H1 (cell line): ENCODE results near the gene SLC24A4. TPM values are rescaled to one million over a fixed set of nuclear protein-coding genes. Genes with fewer than 3 reads are reported as not detected.

Experiments used
- CTCF ChIA-PET: fragments of 300-600 bp; sonication (Branson Sonifier 250); formaldehyde crosslinking; loops from one replicate; lab custom pipeline; 2021; ENCODE audit not compliant: partially characterized antibody; lab: Charles Lee
- POLR2A ChIA-PET: fragments of 300-600 bp; sonication (Branson Sonifier 250); formaldehyde crosslinking; loops from one replicate; lab custom pipeline; 2021; ENCODE audit warnings: inconsistent platforms; ENCODE audit not compliant: partially characterized antibody; lab: Charles Lee
- DNase-seq, 2 experiments: peaks; one replicate each; pipeline versions ENCODE4 v3.0.0 to v3.0.0-alpha.2; 2010 to 2022; ENCODE audit warnings: low spot score in 2 of 2, low read depth in 1 of 2, mixed read lengths in 1 of 2
- FAIRE-seq: peaks from 2 replicates; lab custom pipeline; 2011; peaks lifted over from hg19 to GRCh38; lab: Jason Lieb, UNC
- H2AFZ ChIP-seq: 2 replicates; pipeline ENCODE4 v1.8.1; 2012; ENCODE audit warnings: low read length, inconsistent platforms
- H2AK5ac ChIP-seq: 2 replicates; pipeline ENCODE4 v1.6.1; 2013; ENCODE audit warnings: low read depth, low read length
- H2BK120ac ChIP-seq: replicated peaks from 2 replicates; pipeline ENCODE3; 2013; ENCODE audit warnings: low read depth, low read length, inconsistent platforms
- H2BK12ac ChIP-seq: 2 replicates; pipeline ENCODE4 v1.6.1; 2013; ENCODE audit warnings: low read depth, low read length
- H2BK15ac ChIP-seq: 2 replicates; pipeline ENCODE4 v1.6.1; 2013; ENCODE audit warnings: low read length
- H2BK20ac ChIP-seq: 2 replicates; pipeline ENCODE4 v1.6.1; 2013; ENCODE audit warnings: low read length
- H2BK5ac ChIP-seq: 2 replicates; pipeline ENCODE4 v1.6.1; 2013; ENCODE audit warnings: low read depth, low read length
- H3K14ac ChIP-seq: 2 replicates; pipeline ENCODE4 v1.6.1; 2013; ENCODE audit warnings: inconsistent platforms; ENCODE audit not compliant: insufficient read length
- H3K18ac ChIP-seq: 2 replicates; pipeline ENCODE4 v1.6.1; 2013; ENCODE audit warnings: low read length; ENCODE audit errors: extremely low read depth
- H3K23ac ChIP-seq: 2 replicates; pipeline ENCODE4 v1.6.1; 2013; ENCODE audit warnings: inconsistent platforms; ENCODE audit not compliant: insufficient read length
- H3K23me2 ChIP-seq: 2 replicates; pipeline ENCODE4 v1.6.1; 2013; ENCODE audit warnings: low read depth, low read length
- H3K27ac ChIP-seq: 2 replicates; pipeline ENCODE4 v1.6.1; 2011; ENCODE audit warnings: low read depth, low read length, inconsistent platforms
- H3K27me3 ChIP-seq, 4 experiments: replicated peaks in 1 of 4; 1 replicate in 1 of 4; 2 replicates in 3 of 4; pipeline versions ENCODE4 v1.6.1 to v1.8.1; 2011 to 2013; ENCODE audit warnings: low read length in 3 of 4, mild to moderate bottlenecking in 3 of 4, inconsistent platforms in 2 of 4, mixed read lengths in 2 of 4, moderate library complexity in 1 of 4; ENCODE audit not compliant: control insufficient read depth in 3 of 4, insufficient read depth in 3 of 4; ENCODE audit errors: extremely low read depth in 1 of 4
- H3K36me3 ChIP-seq, 4 experiments: 2 replicates each; pipeline versions ENCODE4 v1.6.1 to v1.8.1; 2011 to 2013; ENCODE audit warnings: mild to moderate bottlenecking in 4 of 4, low read length in 3 of 4, moderate library complexity in 2 of 4, control low read depth in 1 of 4, inconsistent platforms in 1 of 4; ENCODE audit not compliant: insufficient read depth in 4 of 4, control insufficient read depth in 2 of 4
- H3K4ac ChIP-seq: replicated peaks from 2 replicates; pipeline ENCODE3; 2013; ENCODE audit warnings: low read length, low read depth, mixed read lengths, inconsistent platforms; ENCODE audit not compliant: insufficient read length
- H3K4me1 ChIP-seq, 4 experiments: replicated peaks in 1 of 4; 1 replicate in 1 of 4; 2 replicates in 3 of 4; pipeline versions ENCODE4 v1.6.1 to v1.8.1; 2011 to 2013; ENCODE audit warnings: low read length in 3 of 4, inconsistent platforms in 2 of 4, mixed read lengths in 1 of 4; ENCODE audit not compliant: insufficient read depth in 4 of 4, control insufficient read depth in 3 of 4
- H3K4me2 ChIP-seq, 2 experiments: 2 replicates each; pipeline versions ENCODE4 v1.6.1 to v1.8.1; 2011 to 2013; ENCODE audit warnings: low read depth in 2 of 2, low read length in 2 of 2, control low read depth in 1 of 2, inconsistent platforms in 1 of 2, mild to moderate bottlenecking in 1 of 2; ENCODE audit not compliant: insufficient read depth in 1 of 2
- H3K4me3 ChIP-seq, 4 experiments: fragments of 200-600, 300-600 bp in 1 of 4; sonication (generic), shearing (Covaris generic), sonication (Bioruptor Twin) in 1 of 4; 2 replicates each; pipeline versions ENCODE4 v1.5.1 to v1.8.1; 2011 to 2016; ENCODE audit warnings: low read length in 4 of 4, low read depth in 3 of 4, control low read depth in 2 of 4, inconsistent platforms in 2 of 4, mild to moderate bottlenecking in 2 of 4, mixed read lengths in 1 of 4, moderate library complexity in 1 of 4; ENCODE audit not compliant: insufficient read depth in 2 of 4; ENCODE audit errors: extremely low read depth in 1 of 4
- H3K56ac ChIP-seq: replicated peaks from 2 replicates; pipeline ENCODE3; 2013; ENCODE audit warnings: low read depth, mild to moderate bottlenecking, mixed read lengths, low read length, inconsistent platforms; ENCODE audit not compliant: insufficient read length
- H3K79me1 ChIP-seq: 2 replicates; pipeline ENCODE4 v1.6.1; 2013; ENCODE audit warnings: low read depth, low read length, control low read depth
- H3K79me2 ChIP-seq, 2 experiments: 2 replicates each; pipeline versions ENCODE4 v1.6.1 to v1.8.1; 2012 to 2013; ENCODE audit warnings: low read length in 2 of 2, mild to moderate bottlenecking in 2 of 2, inconsistent platforms in 1 of 2; ENCODE audit not compliant: insufficient read depth in 2 of 2, control insufficient read depth in 1 of 2
- H3K9ac ChIP-seq, 4 experiments: replicated peaks in 1 of 4; 1 replicate in 1 of 4; 2 replicates in 3 of 4; pipeline versions ENCODE4 v1.6.1 to v1.8.1; 2011 to 2013; ENCODE audit warnings: low read depth in 3 of 4, low read length in 3 of 4, control low read depth in 2 of 4, mild to moderate bottlenecking in 2 of 4, moderate library complexity in 2 of 4, inconsistent platforms in 1 of 4; ENCODE audit errors: extremely low read depth in 1 of 4
- H3K9me3 ChIP-seq, 2 experiments: 2 replicates each; pipeline versions ENCODE4 v1.6.1 to v1.8.1; 2012 to 2013; ENCODE audit warnings: mild to moderate bottlenecking in 2 of 2, moderate library complexity in 2 of 2, control low read depth in 1 of 2, inconsistent platforms in 1 of 2, low read depth in 1 of 2, low read length in 1 of 2, mixed read lengths in 1 of 2; ENCODE audit not compliant: insufficient read depth in 2 of 2
- H4K20me1 ChIP-seq, 2 experiments: replicated peaks in 1 of 2; 2 replicates each; pipeline versions ENCODE3 to v1.8.1; 2011 to 2013; ENCODE audit warnings: inconsistent platforms in 2 of 2, low read length in 2 of 2, mild to moderate bottlenecking in 1 of 2; ENCODE audit not compliant: insufficient read depth in 2 of 2, control insufficient read depth in 1 of 2
- H4K5ac ChIP-seq: 2 replicates; pipeline ENCODE4 v1.6.1; 2013; ENCODE audit warnings: low read length, low read depth, mixed read lengths, inconsistent platforms; ENCODE audit not compliant: insufficient read length
- H4K8ac ChIP-seq: 2 replicates; pipeline ENCODE4 v1.8.0; 2013; ENCODE audit warnings: mild to moderate bottlenecking, moderate library complexity, low read length, inconsistent platforms; ENCODE audit not compliant: insufficient read depth; ENCODE audit errors: extremely low read depth
- H4K91ac ChIP-seq: replicated peaks from 2 replicates; pipeline ENCODE3; 2013; ENCODE audit warnings: low read length, mixed read lengths, inconsistent platforms; ENCODE audit not compliant: insufficient read length
- ATF2 ChIP-seq: IDR thresholded peaks from 2 replicates; pipeline ENCODE4 v1.6.1; 2012; ENCODE audit warnings: low read length, inconsistent platforms
- ATF3 ChIP-seq: IDR thresholded peaks from 2 replicates; pipeline ENCODE4 v1.6.1; 2011; ENCODE audit warnings: low read depth, mild to moderate bottlenecking, low read length; ENCODE audit not compliant: insufficient read depth
- CBX8 ChIP-seq: fragments of 300-800, 300-1000 bp; sonication (generic); IDR thresholded peaks from 2 replicates; pipeline ENCODE4 v1.7.1; 2016; ENCODE audit warnings: low read depth, low read length, borderline replicate concordance
- CTBP2 ChIP-seq: IDR thresholded peaks from 2 replicates; pipeline ENCODE4 v1.7.0; 2011; ENCODE audit warnings: borderline replicate concordance, mild to moderate bottlenecking, moderate library complexity, mixed read lengths, low read length; ENCODE audit not compliant: insufficient read depth, insufficient read length
- E2F6 ChIP-seq: IDR thresholded peaks from 2 replicates; pipeline ENCODE4 v1.6.1; 2012; ENCODE audit warnings: inconsistent platforms
- EGR1 ChIP-seq: IDR thresholded peaks from 2 replicates; pipeline ENCODE4 v1.6.1; 2011; ENCODE audit warnings: low read depth, low read length, borderline replicate concordance
- EP300 ChIP-seq, 2 experiments: IDR thresholded peaks; 1 replicate in 1 of 2; 2 replicates in 1 of 2; pipeline ENCODE4 v1.6.1; 2011 to 2012; ENCODE audit warnings: low read depth in 2 of 2, low read length in 2 of 2, mild to moderate bottlenecking in 2 of 2, borderline replicate concordance in 1 of 2, inconsistent platforms in 1 of 2, moderate library complexity in 1 of 2
- EZH2 ChIP-seq: fragments of 200-600 bp; sonication (generic); IDR thresholded peaks from 2 replicates; pipeline ENCODE4 v1.7.1; 2012; ENCODE audit warnings: low read depth, mild to moderate bottlenecking, moderate library complexity, low read length, inconsistent platforms; ENCODE audit not compliant: severe bottlenecking
- SRF ChIP-seq: IDR thresholded peaks from 2 replicates; pipeline ENCODE4 v1.6.1; 2011; ENCODE audit warnings: mild to moderate bottlenecking, low read depth, low read length, moderate library complexity
- TAF1 ChIP-seq: IDR thresholded peaks from 2 replicates; pipeline ENCODE4 v1.6.1; 2011; ENCODE audit warnings: mild to moderate bottlenecking, low read depth, low read length
- WGBS, 2 experiments: shearing (Covaris generic) in 1 of 2; methylation state at CpG; one replicate each; pipeline versions ENCODE4 v1.1.6 to v1.1.7; 2013 to 2015; ENCODE audit warnings: low lambda C conversion rate in 2 of 2, mixed read lengths in 2 of 2, inconsistent platforms in 1 of 2, low coverage in 1 of 2, missing lambda C conversion rate in 1 of 2; ENCODE audit not compliant: insufficient replicate concordance in 2 of 2, insufficient coverage in 1 of 2, insufficient read length in 1 of 2; ENCODE audit errors: extremely low coverage in 1 of 2, missing lambda C conversion rate in 1 of 2; 5-methylcytosine and 5-hydroxymethylcytosine counted together
- polyA plus RNA-seq, 7 experiments: library from polyadenylated mRNA; depleted of rRNA in 3 of 7; stranded (reverse) in 5 of 7; unstranded in 2 of 7; fragments of >200 nt in 5 of 7; fragments of 200-250 nt in 2 of 7; gene quantifications; 1 replicate in 5 of 7; 2 replicates in 1 of 7; 4 replicates in 1 of 7; pipeline versions ENCODE4 v1.2.1 to v1.2.3, GENCODE V29; 2011 to 2013; ENCODE audit warnings: missing spikeins in 2 of 7, mixed read lengths in 2 of 7
- total RNA-seq: library from RNA; stranded (reverse); fragmentation: NEBNext Ultra II Directional; extraction: Animal tissue kit (Norgen Biotek cat#: 25700); gene quantifications from 2 replicates; pipeline ENCODE4 v1.2.1, GENCODE V29; 2021

SLC24A4 gene
- total and polyA plus RNA-seq, 2 of the 8 experiments (the other 6 are each of a cell fraction or from before 2014, with no cell fraction given): 0.27 to 0.89 TPM

- H3K18ac ChIP-seq: no peak overlapping the region
- DNase-seq: no peak
These were observed 183.3 kb downstream of the SLC24A4 start for GRCh38 chr14:92506231-92506630.

More at GRCh38 chr14:92506231-92506630, 183.3 kb downstream of the SLC24A4 start:
- Histone ChIP-seq H4K91ac (no peak overlapping the region), H3K23ac (no peak overlapping the region), H4K8ac (no peak overlapping the region), H2AK5ac (no peak overlapping the region), H2BK15ac (no peak overlapping the region), H4K20me1 (no peaks in the 10 kb centered on the region), H3K4me1 (no peaks in the 10 kb centered on the region), H3K27me3 (no peaks in the 10 kb centered on the region), H3K23me2 (no peaks in the 10 kb centered on the region), H3K79me1 (no peaks in the 10 kb centered on the region), H3K14ac (no peak overlapping the region), H4K5ac (no peak overlapping the region), H3K27ac (no peak overlapping the region), H3K9me3 (no peaks in the 10 kb centered on the region), H2BK12ac (no peak overlapping the region), H3K9ac (no peak overlapping the region), H3K4me2 (no peak overlapping the region), H2BK20ac (no peak overlapping the region), H3K79me2 (no peaks in the 10 kb centered on the region), H2BK5ac (no peak overlapping the region), H3K4me3 (no peak overlapping the region), H2BK120ac (no peak overlapping the region), H3K36me3 (no peaks in the 10 kb centered on the region), H3K56ac (no peak overlapping the region), H3K4ac (no peak overlapping the region), H2AFZ (no peak overlapping the region)
- no peak for FAIRE-seq
- TF ChIP-seq SRF: no peak
- no peak for TF ChIP-seq CBX8
- no peak for TF ChIP-seq E2F6
- no peak for TF ChIP-seq EP300 (IDR thresholded peaks at IDR 0.05; ENCODE audit: borderline replicate concordance in 1 of 2, low read depth in 2 of 2, low read length in 2 of 2)
- TF ChIP-seq ATF3: no peak
- no peak for TF ChIP-seq TAF1
- TF ChIP-seq CTBP2: no peak
- TF ChIP-seq ATF2: no peak
- TF ChIP-seq EGR1: no peak
- TF ChIP-seq EZH2: no peak
- ChIA-PET CTCF (interaction anchor here (1.2 kb wide), 1 partner anchor 47 kb away, joined by 3 read pairs; no protein-coding TSS in a partner anchor), POLR2A (no interaction called here)
- 85% methylated on average over 3 of the region's 3 CpGs; no CpG with 5 or more reads in 1 of the 2 experiments for WGBS, 2 experiments
